Upper lobe of left lung (tissue), 4 donors: ENCODE data around the gene ARHGAP15.

ENCODE experiments used
- CTCF ChIP-seq, 6 experiments: fragments of 450-650 bp in 4 of 6; fragments of 200-600 bp in 2 of 6; sonication (generic) in 2 of 6; IDR thresholded peaks; one replicate each; pipeline ENCODE4 v1.5.1; 2016 to 2019; ENCODE audit warnings: antibody characterized with exemption in 6 of 6
- EP300 ChIP-seq, 4 donors: sonication (generic); formaldehyde crosslinking; IDR thresholded peaks; one replicate each; pipeline ENCODE4 v1.5.1; 2017; ENCODE audit warnings: antibody characterized with exemption in 4 of 4, control low read depth in 2 of 4
- POLR2A ChIP-seq, 4 donors: fragments of 450-650 bp; IDR thresholded peaks; one replicate each; pipeline ENCODE4 v1.5.1; 2016 to 2017; ENCODE audit warnings: antibody characterized with exemption in 4 of 4, mild to moderate bottlenecking in 2 of 4

- no peak for TF ChIP-seq CTCF (IDR thresholded peaks at IDR 0.05)
- no peak for TF ChIP-seq POLR2A (IDR thresholded peaks at IDR 0.05)
- no peak for TF ChIP-seq EP300 (IDR thresholded peaks at IDR 0.05)
These were observed 183.2 kb downstream of the ARHGAP15 start for GRCh38 chr2:143312441-143312840.
